ENCODE data around the gene AR. TPM values are rescaled to one million over a fixed set of nuclear protein-coding genes. Genes with fewer than 3 reads are reported as not detected.

The AR gene
- total and polyA plus RNA-seq, 2 donors (not counting 3 experiments of a cell fraction or from before 2014, with no cell fraction given): 9.3 to 16.0 TPM

DNA sequence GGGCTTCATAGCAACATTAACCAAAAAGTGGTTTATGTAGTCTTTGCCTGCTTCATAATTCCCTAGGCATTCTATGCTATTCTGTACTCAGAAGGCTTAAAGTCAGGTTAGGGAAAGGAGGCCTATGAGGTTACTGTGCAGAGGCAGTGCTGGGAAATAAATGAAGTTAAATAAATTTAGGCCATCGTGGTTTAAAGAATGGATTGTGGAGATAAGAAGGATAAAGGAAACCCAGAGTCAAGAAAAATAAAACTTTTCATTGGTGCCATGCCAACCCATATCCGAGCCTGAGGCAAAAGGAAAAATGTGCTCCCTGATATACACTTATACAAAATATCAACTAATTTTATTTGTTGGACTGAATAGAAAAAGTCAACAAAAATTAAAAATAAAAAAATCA is 70.2 kb downstream of the AR start:
- Histone ChIP-seq H3K4me3 (replicated peaks in 1 of 3; ENCODE audit: insufficient read depth in 1 of 3, low read depth in 1 of 3, low read length in 3 of 3) (no peak overlapping the region), H3K4me1 (ENCODE audit: control insufficient read depth, extremely low read depth, insufficient read depth, low read length) (peaks cover 40% of the 10 kb centered on the region), H3K36me3 (ENCODE audit: control insufficient read depth in 2 of 2, extremely low read depth in 1 of 2, insufficient read depth in 2 of 2, low read length in 2 of 2) (no peaks in the 10 kb centered on the region), H2AFZ (ENCODE audit: low read depth, low read length) (no peak overlapping the region), H3K9ac (replicated peaks; ENCODE audit: extremely low read depth, insufficient read depth, low read length) (peak overlapping the region; percentile 61), H3K9me3 (replicated peaks; ENCODE audit: control insufficient read depth, insufficient read depth, low read length) (no peaks in the 10 kb centered on the region), H3K27ac (ENCODE audit: insufficient read depth, low read depth, low read length) (peak overlapping the region; percentile 94), H3K4me2 (ENCODE audit: insufficient read depth, low read length) (peak overlapping the region; percentile 58), H3K27me3 (ENCODE audit: control insufficient read depth in 2 of 2, insufficient read depth in 2 of 2, low read length in 2 of 2) (no peaks in the 10 kb centered on the region), H3K9me1 (replicated peaks; ENCODE audit: control insufficient read depth, extremely low read depth, insufficient read depth, low read length) (no peaks in the 10 kb centered on the region), H3K79me2 (ENCODE audit: control insufficient read depth, insufficient read depth, low read length) (no peaks in the 10 kb centered on the region), H4K20me1 (replicated peaks; ENCODE audit: control insufficient read depth, extremely low read depth, insufficient read depth, low read length) (no peaks in the 10 kb centered on the region)
- dilution Hi-C loops (cut with MboI; ENCODE audit: extremely low pct_ligation_motif_present, low sequenced_read_pairs) (no loop called here), intact Hi-C loops (cut with micrococcal nuclease) (loop anchor here (1.0 to 5.0 kb wide), 3 partner anchors 9 to 548 kb away; partner anchors contain the start of gene AR)
- no TSS peak for BruUV-seq (replicated peaks)
- CTCF ChIA-PET: interaction anchor here (1.0 kb wide), 1 partner anchor 167 kb away, joined by 3 read pairs; no protein-coding TSS in a partner anchor
- POLR2A ChIA-PET: no interaction called here
- FAIRE-seq: peak; percentile 28
- no peak for TF ChIP-seq POLR2AphosphoS5 (IDR thresholded peaks at IDR 0.05; ENCODE audit: insufficient read depth, low read depth, low read length)
- TF ChIP-seq MYC (IDR thresholded peaks at IDR 0.05; ENCODE audit: low read depth, low read length): no peak
- TF ChIP-seq, protein P1, sequence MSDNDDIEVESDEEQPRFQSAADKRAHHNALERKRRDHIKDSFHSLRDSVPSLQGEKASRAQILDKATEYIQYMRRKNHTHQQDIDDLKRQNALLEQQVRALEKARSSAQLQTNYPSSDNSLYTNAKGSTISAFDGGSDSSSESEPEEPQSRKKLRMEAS (IDR thresholded peaks at IDR 0.05; ENCODE audit: insufficient read depth, insufficient read length): no peak
- no peak for TF ChIP-seq EZH2 (IDR thresholded peaks at IDR 0.05; ENCODE audit: borderline replicate concordance, low read depth, low read length, severe bottlenecking)
- peak; percentile 85 for DNase-seq (ENCODE audit: low read depth, low spot score)

DNA sequence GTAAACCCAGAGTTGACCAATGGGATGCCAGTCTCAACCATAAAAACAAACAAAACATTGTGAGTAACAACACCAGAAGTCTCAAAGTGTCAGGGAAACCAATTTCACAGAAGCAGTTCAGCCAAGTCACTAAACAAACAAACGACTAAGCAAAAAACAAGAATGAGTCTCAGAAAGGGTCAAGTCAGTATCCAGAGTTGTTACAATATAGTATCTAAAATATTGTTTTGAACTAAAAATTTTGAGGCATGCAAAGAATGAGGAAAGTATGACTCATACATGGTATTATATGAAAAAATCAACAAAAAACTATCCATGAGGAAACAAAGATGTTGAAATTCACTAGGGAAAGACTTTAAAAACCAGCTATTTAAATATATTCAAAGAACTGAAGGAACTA is 70.6 kb downstream of the AR start:
- no peak overlapping the region for H3K4me3 ChIP-seq (replicated peaks in 1 of 3; ENCODE audit: insufficient read depth in 1 of 3, low read depth in 1 of 3, low read length in 3 of 3)
- H2AFZ ChIP-seq (ENCODE audit: low read depth, low read length): no peak overlapping the region
- H4K20me1 ChIP-seq (replicated peaks; ENCODE audit: control insufficient read depth, extremely low read depth, insufficient read depth, low read length): no peaks in the 10 kb centered on the region
- H3K27me3 ChIP-seq (ENCODE audit: control insufficient read depth in 2 of 2, insufficient read depth in 2 of 2, low read length in 2 of 2): no peaks in the 10 kb centered on the region
- H3K36me3 ChIP-seq (ENCODE audit: control insufficient read depth in 2 of 2, extremely low read depth in 1 of 2, insufficient read depth in 2 of 2, low read length in 2 of 2): no peaks in the 10 kb centered on the region
- peak; percentile 72 for TF ChIP-seq JUN (IDR thresholded peaks at IDR 0.05; ENCODE audit: borderline replicate concordance, insufficient read depth, insufficient read length, low read depth)
- peak; percentile 59 for TF ChIP-seq FOS (IDR thresholded peaks at IDR 0.05; ENCODE audit: borderline replicate concordance, insufficient read depth, low read length)
- TF ChIP-seq GATA2 (IDR thresholded peaks at IDR 0.05; ENCODE audit: insufficient read depth, insufficient read length, low read depth, low read length): no peak
- intact Hi-C loops (cut with micrococcal nuclease) (loop anchor here (1.0 to 5.0 kb wide), 3 partner anchors 9 to 548 kb away; partner anchors contain the start of gene AR), dilution Hi-C loops (cut with MboI; ENCODE audit: extremely low pct_ligation_motif_present, low sequenced_read_pairs) (no loop called here)
- no peak for DNase-seq (ENCODE audit: low read depth, low spot score)
- H3K4me1 ChIP-seq (ENCODE audit: control insufficient read depth, extremely low read depth, insufficient read depth, low read length): peaks cover 45% of the 10 kb centered on the region
- H3K4me2 ChIP-seq (ENCODE audit: insufficient read depth, low read length): peak overlapping the region; percentile 58
- no peaks in the 10 kb centered on the region for H3K79me2 ChIP-seq (ENCODE audit: control insufficient read depth, insufficient read depth, low read length)
- BruUV-seq (replicated peaks): no TSS peak
- no peaks in the 10 kb centered on the region for H3K9me3 ChIP-seq (replicated peaks; ENCODE audit: control insufficient read depth, insufficient read depth, low read length)
- H3K9ac ChIP-seq (replicated peaks; ENCODE audit: extremely low read depth, insufficient read depth, low read length): peak overlapping the region; percentile 61
- H3K27ac ChIP-seq (ENCODE audit: insufficient read depth, low read depth, low read length): peak overlapping the region; percentile 94
- no peaks in the 10 kb centered on the region for H3K9me1 ChIP-seq (replicated peaks; ENCODE audit: control insufficient read depth, extremely low read depth, insufficient read depth, low read length)
- ChIA-PET POLR2A (no interaction called here), CTCF (interaction anchor here (1.0 kb wide), 1 partner anchor 166 kb away, joined by 3 read pairs; no protein-coding TSS in a partner anchor)
- FAIRE-seq: peak; percentile 55
